ENCODE data around the gene ZNF324B. TPM values are rescaled to one million over a fixed set of nuclear protein-coding genes. Genes with fewer than 3 reads are reported as not detected.

Gene ZNF324B

Small RNA genes lying within 50 kb of the gene (small RNA-seq; reads per million reads assigned to genes)
- gene RN7SL693P (ENCODE audit: low read depth) (not detected), gene RNU6-1337P (ENCODE audit: low read depth) (not detected)
